GM19452 (cell line): ENCODE data around the gene MEGF9.
"Not testable (repeated sequence)": the region's sequence is repeated elsewhere in the genome, so short reads cannot be mapped to it uniquely, and the experiment has no call there.

ENCODE experiments used
- ATAC-seq: cut with Tn5 transposase; IDR thresholded peaks from one replicate; pipeline ENCODE4 v1.9.1; 2021; ENCODE audit not compliant: unreplicated experiment

MEGF9 gene

GRCh38 chr9:120662513-120662912 lies 51.8 kb downstream of the MEGF9 start:
- no peak for ATAC-seq

GRCh38 chr9:120659676-120660075 lies 54.6 kb downstream of the MEGF9 start:
- ATAC-seq: no peak

- ATAC-seq: no peak
These were observed 55.1 kb downstream of the MEGF9 start for GRCh38 chr9:120659209-120659608.

- peak; percentile 81 for ATAC-seq
These were observed 59.2 kb downstream of the MEGF9 start for GRCh38 chr9:120655005-120655622.

GRCh38 chr9:120654272-120654671 lies 60.0 kb downstream of the MEGF9 start:
- no peak for ATAC-seq

- no peak for ATAC-seq
These were observed 60.5 kb downstream of the MEGF9 start for GRCh38 chr9:120653762-120654161.

GRCh38 chr9:120652934-120653333 lies 61.3 kb downstream of the MEGF9 start:
- ATAC-seq: no peak

GRCh38 chr9:120650352-120650751 lies 63.9 kb downstream of the MEGF9 start:
- ATAC-seq: no peak

- no peak for ATAC-seq
These were observed 65.6 kb downstream of the MEGF9 start for GRCh38 chr9:120648581-120649197.

- no peak for ATAC-seq
These were observed 67.3 kb downstream of the MEGF9 start for GRCh38 chr9:120646948-120647347.

- no peak for ATAC-seq
These were observed 68.5 kb downstream of the MEGF9 start for GRCh38 chr9:120645760-120646159.

- no peak for ATAC-seq
These were observed 71.2 kb downstream of the MEGF9 start for GRCh38 chr9:120643061-120643460.

- ATAC-seq: no peak
These were observed 72.0 kb downstream of the MEGF9 start for GRCh38 chr9:120642129-120642770.

GRCh38 chr9:120640874-120641273 lies 73.4 kb downstream of the MEGF9 start:
- not testable (repeated sequence) for ATAC-seq

GRCh38 chr9:120640380-120640779 lies 73.9 kb downstream of the MEGF9 start:
- ATAC-seq: no peak

- no peak for ATAC-seq
These were observed 76.4 kb downstream of the MEGF9 start for GRCh38 chr9:120637919-120638318.

- no peak for ATAC-seq
These were observed 77.9 kb downstream of the MEGF9 start for GRCh38 chr9:120636194-120636957.

GRCh38 chr9:120635011-120635410 lies 79.3 kb downstream of the MEGF9 start:
- ATAC-seq: no peak

- no peak for ATAC-seq
These were observed 83.9 kb downstream of the MEGF9 start for GRCh38 chr9:120630333-120630732.

GRCh38 chr9:120628925-120629497 lies 85.3 kb downstream of the MEGF9 start:
- not testable (repeated sequence) for ATAC-seq

GRCh38 chr9:120628207-120628924 lies 85.9 kb downstream of the MEGF9 start:
- no peak for ATAC-seq
